Activated T-helper 2 cell treated with anti-CD3 and anti-CD28 coated beads, Interferon-gamma antibody, Interleukin-2, Interleukin-4, amounts not matched to agents 10 μg/mL and 5 μg/mL and 100 μg/mL, durations not matched to agents 14 hours and 24 hours and 36 hours (primary cell): ENCODE results near the gene IGF2BP2. TPM values are rescaled to one million over a fixed set of nuclear protein-coding genes. Genes with fewer than 3 reads are reported as not detected.

Experiments used
- DNase-seq: peaks from one replicate; pipeline ENCODE4 v3.0.0; 2021; ENCODE audit warnings: low spot score
- H3K27ac Mint-ChIP-seq: one replicate; pipeline ENCODE4 v1.8.0; 2021; ENCODE audit warnings: mixed read lengths
- H3K27me3 Mint-ChIP-seq: one replicate; pipeline ENCODE4 v1.8.0; 2021; ENCODE audit warnings: low read depth, mixed read lengths
- H3K36me3 Mint-ChIP-seq: one replicate; pipeline ENCODE4 v1.8.0; 2021; ENCODE audit warnings: low read depth, mixed read lengths
- H3K4me1 Mint-ChIP-seq: one replicate; pipeline ENCODE4 v1.8.0; 2021; ENCODE audit warnings: low read depth, mixed read lengths
- H3K4me3 Mint-ChIP-seq: one replicate; pipeline ENCODE4 v1.8.0; 2021; ENCODE audit warnings: low read depth, mild to moderate bottlenecking, moderate library complexity, mixed read lengths
- H3K9me3 Mint-ChIP-seq: one replicate; pipeline ENCODE4 v1.8.0; 2021; ENCODE audit warnings: mixed read lengths
- intact Hi-C: fragments of 100-400 bp; cut with micrococcal nuclease; formaldehyde crosslinking; loops from one replicate; pipeline ENCODE4 v1.15.1; 2023
- total RNA-seq: library from RNA; stranded (reverse); gene quantifications from 2 replicates; pipeline ENCODE4 v1.2.3, GENCODE V29; 2022

Gene IGF2BP2
- total RNA-seq, 1 donor from 2014 or later = 0.05 TPM

DNA sequence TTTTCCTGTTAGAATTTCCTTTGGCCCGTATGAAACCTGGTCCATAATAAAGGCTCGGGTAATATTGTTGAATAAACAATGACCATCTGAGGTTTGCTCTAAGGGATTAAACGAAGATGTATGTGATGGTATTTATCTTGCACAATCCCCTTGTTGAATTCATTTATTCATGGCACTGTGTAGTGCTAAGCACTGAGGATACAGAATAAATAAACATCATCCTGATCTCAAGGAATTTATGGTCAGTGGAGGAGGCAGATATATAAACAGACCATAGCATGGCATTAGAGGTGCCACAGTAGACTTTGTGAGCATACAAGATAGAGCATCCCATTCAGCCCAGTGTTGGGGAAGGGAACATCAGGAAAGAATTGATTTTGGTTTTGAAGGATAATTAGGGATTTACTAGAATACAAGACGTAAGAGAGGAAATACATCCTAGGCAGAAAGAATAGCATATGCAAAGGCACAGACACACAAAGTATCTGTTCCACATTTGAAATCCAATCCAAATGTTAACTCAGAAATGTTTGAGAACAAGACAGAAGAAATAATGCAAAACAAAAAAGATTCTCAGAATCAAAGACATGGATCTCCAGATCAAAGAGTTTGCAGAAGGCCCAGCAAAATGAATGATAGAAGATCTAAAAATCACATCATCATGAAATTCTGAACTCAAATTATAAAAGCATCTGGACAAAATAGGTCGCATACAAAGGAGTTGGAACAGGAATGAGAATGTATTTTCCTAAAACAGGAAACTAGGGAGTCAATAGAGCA lies 5.4 kb upstream of the IGF2BP2 start:
- H3K27ac Mint-ChIP-seq = no peak overlapping the region
- no peaks in the 10 kb centered on the region for H3K9me3 Mint-ChIP-seq
- intact Hi-C loops = no loop called here
- no peaks in the 10 kb centered on the region for H3K36me3 Mint-ChIP-seq
- peaks cover 3% of the 10 kb centered on the region for H3K4me1 Mint-ChIP-seq
- peaks cover 51% of the 10 kb centered on the region for H3K27me3 Mint-ChIP-seq
- no peak overlapping the region for H3K4me3 Mint-ChIP-seq
- no peak for DNase-seq

GRCh38 chr3:185828755-185829154 lies 3.9 kb upstream of the IGF2BP2 start:
- Mint-ChIP-seq H3K4me3 (no peak overlapping the region), H3K27me3 (peaks cover 57% of the 10 kb centered on the region), H3K36me3 (no peaks in the 10 kb centered on the region), H3K27ac (no peak overlapping the region), H3K9me3 (no peaks in the 10 kb centered on the region), H3K4me1 (peaks cover 5% of the 10 kb centered on the region)
- intact Hi-C loops = loop anchor here (10.0 kb wide), 1 partner anchor 106 kb away; the partner anchor contains the start of gene TRA2B
- DNase-seq = no peak

DNA sequence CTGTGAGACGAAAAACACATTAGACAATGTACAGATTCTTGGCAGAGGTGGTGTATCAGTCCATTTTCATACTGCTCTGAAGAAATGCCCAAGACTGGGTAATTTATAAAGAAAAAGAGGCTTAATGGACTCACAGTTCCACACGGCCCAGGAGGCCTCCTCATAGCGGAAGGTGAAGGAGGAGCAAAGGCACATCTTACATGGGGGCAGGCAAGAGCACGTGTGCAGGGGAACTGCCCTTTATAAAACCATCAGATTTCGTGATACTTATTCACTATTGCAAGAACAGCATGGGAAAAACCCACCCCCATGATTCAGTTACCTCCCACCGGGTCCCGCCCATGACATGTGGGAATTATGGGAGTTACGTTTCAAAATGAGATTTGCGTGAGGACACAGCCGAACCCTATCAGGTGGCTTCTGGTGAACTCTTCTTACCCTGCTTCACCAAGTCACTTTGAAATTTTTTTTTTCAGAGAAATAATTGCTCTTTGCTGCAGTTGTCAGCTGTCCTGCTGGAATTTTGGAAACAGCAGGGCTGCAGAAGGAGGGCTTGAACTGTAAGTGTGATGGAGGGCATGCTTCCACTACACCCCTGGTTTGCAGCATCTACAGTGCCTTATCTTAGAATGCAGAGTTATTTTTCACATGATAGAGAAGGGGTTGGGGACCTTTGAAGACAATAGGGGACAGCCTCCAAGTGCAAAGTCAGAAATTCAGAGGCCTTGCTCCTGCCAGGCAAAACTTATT lies 2.9 kb upstream of the IGF2BP2 start:
- Mint-ChIP-seq H3K9me3 (no peaks in the 10 kb centered on the region), H3K4me1 (peaks cover 10% of the 10 kb centered on the region), H3K4me3 (peak overlapping the region; percentile 57), H3K27ac (no peak overlapping the region), H3K27me3 (peaks cover 64% of the 10 kb centered on the region), H3K36me3 (no peaks in the 10 kb centered on the region)
- no peak for DNase-seq
- intact Hi-C loops = loop anchor here (10.0 kb wide), 1 partner anchor 107 kb away; the partner anchor contains the start of gene TRA2B

GRCh38 chr3:185825639-185826481 lies 1.0 kb upstream of the IGF2BP2 start:
- peaks cover 75% of the 10 kb centered on the region for H3K27me3 Mint-ChIP-seq
- H3K9me3 Mint-ChIP-seq = no peaks in the 10 kb centered on the region
- no peak overlapping the region for H3K27ac Mint-ChIP-seq
- no peaks in the 10 kb centered on the region for H3K36me3 Mint-ChIP-seq
- intact Hi-C loops = loop anchor here (10.0 kb wide), 1 partner anchor 109 kb away; the partner anchor contains the start of gene TRA2B
- peaks cover 10% of the 10 kb centered on the region for H3K4me1 Mint-ChIP-seq
- H3K4me3 Mint-ChIP-seq = peak overlapping the region; percentile 75
- peak; percentile 25 for DNase-seq

- Mint-ChIP-seq H3K9me3 (no peaks in the 10 kb centered on the region), H3K27me3 (peaks cover 74% of the 10 kb centered on the region), H3K36me3 (no peaks in the 10 kb centered on the region), H3K4me1 (peaks cover 10% of the 10 kb centered on the region), H3K27ac (no peak overlapping the region), H3K4me3 (peak overlapping the region; percentile 66)
- intact Hi-C loops = loop anchor here (5.0 to 10.0 kb wide), 2 partner anchors 110 to 283 kb away; partner anchors contain the start of genes ETV5 and TRA2B
- no peak for DNase-seq
Observed at GRCh38 chr3:185824051-185825005, 514 bp downstream of the IGF2BP2 start.

GRCh38 chr3:185823078-185824044 lies 1.5 kb downstream of the IGF2BP2 start:
- Mint-ChIP-seq H3K4me3 (peak overlapping the region; percentile 66), H3K27ac (no peak overlapping the region), H3K9me3 (no peaks in the 10 kb centered on the region), H3K4me1 (peaks cover 10% of the 10 kb centered on the region), H3K36me3 (no peaks in the 10 kb centered on the region), H3K27me3 (peaks cover 71% of the 10 kb centered on the region)
- intact Hi-C loops = loop anchor here (5.0 to 10.0 kb wide), 2 partner anchors 111 to 284 kb away; partner anchors contain the start of genes ETV5 and TRA2B
- no peak for DNase-seq

DNA sequence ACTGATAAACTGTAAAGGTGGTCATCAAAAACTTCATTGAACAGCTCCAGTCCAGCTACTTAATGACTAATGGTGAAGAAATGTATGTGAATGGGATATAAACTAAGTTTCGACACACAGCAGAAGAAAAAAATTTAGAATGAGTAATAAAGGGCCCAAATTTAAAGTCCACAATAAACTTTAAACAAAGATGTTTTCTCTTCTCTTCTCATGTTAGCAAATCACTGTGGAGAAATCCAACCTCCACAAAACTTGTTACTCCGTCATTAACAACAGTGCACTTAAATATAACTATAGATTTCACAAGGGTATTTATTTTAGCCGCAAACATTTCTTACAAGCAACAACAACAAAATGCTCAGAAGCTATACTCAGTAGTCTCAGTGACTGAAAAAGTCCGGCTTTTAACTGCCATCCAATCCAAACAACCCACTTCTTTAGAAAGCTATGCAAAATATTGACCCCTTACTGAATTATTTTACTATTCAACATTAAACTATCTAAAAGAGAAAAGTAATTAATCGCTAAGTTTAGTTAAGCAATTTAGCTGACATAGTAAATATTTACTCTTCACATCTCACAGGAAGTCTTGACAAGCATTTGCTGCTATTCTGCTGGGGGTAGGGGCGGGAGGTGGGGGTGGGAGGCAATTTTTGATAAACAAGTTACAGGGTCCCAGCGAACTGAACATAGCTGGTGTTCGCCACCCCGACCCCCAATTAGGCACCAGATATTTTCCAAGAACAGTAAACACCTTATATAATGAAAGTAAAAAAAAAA lies 2.4 kb downstream of the IGF2BP2 start:
- H3K27me3 Mint-ChIP-seq = peaks cover 64% of the 10 kb centered on the region
- no peak overlapping the region for H3K27ac Mint-ChIP-seq
- peak overlapping the region; percentile 39 for H3K4me3 Mint-ChIP-seq
- H3K36me3 Mint-ChIP-seq = no peaks in the 10 kb centered on the region
- no peak for DNase-seq
- H3K4me1 Mint-ChIP-seq = peaks cover 10% of the 10 kb centered on the region
- H3K9me3 Mint-ChIP-seq = no peaks in the 10 kb centered on the region
- intact Hi-C loops = loop anchor here (5.0 to 10.0 kb wide), 2 partner anchors 112 to 285 kb away; partner anchors contain the start of genes ETV5 and TRA2B

DNA sequence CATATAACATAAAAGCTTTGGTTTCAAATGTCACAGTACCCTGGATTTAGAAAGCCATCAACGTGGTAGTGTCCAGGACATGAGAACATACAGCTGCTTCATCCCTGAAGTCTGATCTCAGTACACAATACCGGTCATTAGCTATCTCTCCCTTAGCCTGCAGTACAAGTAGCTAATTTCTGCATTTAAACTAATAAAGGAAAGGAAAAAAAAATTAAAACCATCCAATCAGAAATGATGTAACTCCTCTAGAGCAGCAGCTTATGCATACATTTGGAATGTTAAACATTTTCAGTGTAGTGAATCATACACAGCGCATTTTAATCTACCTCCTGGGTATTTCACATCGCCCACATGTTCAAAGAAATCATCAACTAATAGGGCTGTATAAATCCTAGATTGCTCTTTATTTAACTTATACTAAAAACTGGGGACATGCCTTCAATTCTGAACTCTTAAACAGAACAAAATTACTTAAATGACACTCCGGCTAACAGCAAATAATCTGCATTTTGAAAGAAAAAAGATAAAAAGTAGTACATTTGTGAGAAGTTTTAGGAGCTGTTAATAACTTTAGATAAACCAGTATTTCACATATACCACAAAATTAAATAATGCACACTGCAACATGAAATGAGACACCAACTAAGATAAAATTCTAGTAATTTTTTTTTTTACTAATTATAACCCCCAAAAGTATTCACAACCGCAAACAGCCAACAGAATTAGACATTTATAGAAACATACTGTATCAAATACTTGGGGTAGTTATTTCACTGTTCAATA lies 3.7 kb downstream of the IGF2BP2 start:
- DNase-seq = no peak
- no peaks in the 10 kb centered on the region for H3K36me3 Mint-ChIP-seq
- no peaks in the 10 kb centered on the region for H3K9me3 Mint-ChIP-seq
- no peak overlapping the region for H3K4me3 Mint-ChIP-seq
- peaks cover 7% of the 10 kb centered on the region for H3K4me1 Mint-ChIP-seq
- intact Hi-C loops = loop anchor here (5.0 to 10.0 kb wide), 2 partner anchors 114 to 286 kb away; partner anchors contain the start of genes ETV5 and TRA2B
- peaks cover 59% of the 10 kb centered on the region for H3K27me3 Mint-ChIP-seq
- no peak overlapping the region for H3K27ac Mint-ChIP-seq

DNA sequence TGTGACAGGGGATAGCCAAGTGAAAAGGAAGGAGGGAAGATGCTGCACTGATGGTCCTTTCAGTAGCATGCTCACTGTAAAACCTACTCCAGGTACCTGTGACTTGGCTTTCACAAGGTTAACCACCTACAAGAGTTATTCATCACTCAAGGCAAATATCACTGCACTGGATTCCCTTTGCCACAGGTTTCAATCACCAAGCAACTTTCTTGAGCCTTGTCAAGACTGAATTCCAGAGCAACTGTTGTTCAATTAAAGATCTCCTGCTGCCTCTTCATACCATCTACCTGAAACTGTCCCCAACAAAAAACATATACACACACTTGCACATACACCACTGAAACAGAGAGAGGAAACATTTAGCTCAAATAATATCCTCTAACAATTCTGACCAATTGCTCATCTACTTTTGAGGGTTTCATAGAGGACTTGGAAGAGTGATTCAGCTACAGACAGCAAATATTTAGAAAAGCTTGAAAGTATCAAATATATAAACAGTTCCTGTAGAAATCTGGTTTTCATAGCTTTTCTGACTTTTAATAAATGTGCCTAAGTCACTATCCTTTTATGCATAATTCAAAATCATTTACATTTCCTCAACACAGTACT lies 6.5 kb downstream of the IGF2BP2 start:
- Mint-ChIP-seq H3K36me3 (no peaks in the 10 kb centered on the region), H3K27me3 (peaks cover 60% of the 10 kb centered on the region), H3K9me3 (no peaks in the 10 kb centered on the region), H3K4me1 (peaks cover 4% of the 10 kb centered on the region), H3K27ac (no peak overlapping the region), H3K4me3 (no peak overlapping the region)
- no peak for DNase-seq
- intact Hi-C loops = no loop called here
